NK-92 (cell line): ENCODE measurements around the gene CSMD2.

ENCODE experiments used
- DNase-seq: peaks from one replicate; lab custom pipeline; 2025; ENCODE audit not compliant: unreplicated experiment; lab: John Stamatoyannopoulos, UW

CSMD2 gene

GRCh38 chr1:34007760-34008159 lies 157.3 kb downstream of the CSMD2 start:
- no peak for DNase-seq

DNA sequence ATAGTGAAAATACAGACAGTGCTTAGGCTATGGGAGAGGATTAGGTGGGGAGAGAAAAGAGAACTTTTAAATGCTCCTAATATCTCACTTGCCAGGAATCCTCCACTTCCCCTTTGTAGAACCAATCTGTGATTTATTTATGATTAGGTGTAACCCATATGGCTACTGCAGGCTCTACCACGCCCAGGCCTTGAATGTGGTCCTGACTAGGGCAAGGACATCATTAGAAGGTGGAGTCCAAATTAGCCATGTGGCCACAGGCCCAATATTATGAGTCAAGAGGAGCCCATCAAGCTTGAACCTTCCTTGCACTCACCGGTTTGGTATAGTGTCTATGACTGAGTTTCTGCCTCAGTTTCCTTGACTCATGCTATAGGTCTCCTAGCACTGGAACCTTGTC lies 159.7 kb downstream of the CSMD2 start:
- no peak for DNase-seq

GRCh38 chr1:34002810-34003209 lies 162.2 kb downstream of the CSMD2 start:
- DNase-seq, result no peak

- no peak for DNase-seq
Measured at GRCh38 chr1:33997127-33998036, 167.6 kb downstream of the CSMD2 start.

GRCh38 chr1:33996281-33996680 lies 168.7 kb downstream of the CSMD2 start:
- DNase-seq, result no peak

- DNase-seq, result no peak
Measured at GRCh38 chr1:33993301-33993700, 171.7 kb downstream of the CSMD2 start.

- no peak for DNase-seq
Measured at GRCh38 chr1:33990281-33990680, 174.7 kb downstream of the CSMD2 start.

GRCh38 chr1:33988161-33988560 lies 176.9 kb downstream of the CSMD2 start:
- DNase-seq, result no peak

DNA sequence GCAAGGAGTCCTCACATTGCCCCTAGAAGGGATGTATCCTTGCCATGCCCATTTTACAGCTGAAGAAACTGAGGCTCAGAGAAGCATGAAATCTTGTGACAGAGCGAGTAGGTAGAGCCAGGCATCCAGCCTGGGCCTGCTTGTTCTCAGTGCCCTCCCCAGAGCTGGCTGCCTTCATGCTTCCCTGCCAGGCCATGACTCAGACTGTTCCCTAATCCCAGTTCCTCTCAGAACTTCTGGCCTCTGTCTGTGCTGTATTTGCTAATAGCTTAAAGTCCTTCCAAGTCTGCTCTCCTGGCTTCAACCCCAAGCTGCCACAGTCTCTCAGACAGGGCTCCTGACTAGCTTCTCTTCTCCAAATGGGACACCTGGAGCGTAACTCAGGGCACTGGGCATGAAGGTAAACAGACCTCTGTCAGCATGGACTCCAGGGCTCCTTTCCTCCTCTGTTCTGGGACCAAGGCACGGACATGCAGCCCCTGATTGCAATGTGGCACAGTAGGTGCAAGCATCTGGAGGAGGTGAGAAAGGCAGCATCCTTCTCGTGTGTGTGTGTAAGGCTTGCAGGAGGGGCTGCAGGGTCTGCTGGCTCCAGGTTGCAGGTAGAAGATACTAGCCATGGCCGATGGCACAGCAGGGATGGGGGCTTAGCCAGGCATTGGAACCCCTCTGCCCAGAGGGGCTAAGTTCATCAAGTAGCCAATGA lies 178.5 kb downstream of the CSMD2 start:
- no peak for DNase-seq

DNA sequence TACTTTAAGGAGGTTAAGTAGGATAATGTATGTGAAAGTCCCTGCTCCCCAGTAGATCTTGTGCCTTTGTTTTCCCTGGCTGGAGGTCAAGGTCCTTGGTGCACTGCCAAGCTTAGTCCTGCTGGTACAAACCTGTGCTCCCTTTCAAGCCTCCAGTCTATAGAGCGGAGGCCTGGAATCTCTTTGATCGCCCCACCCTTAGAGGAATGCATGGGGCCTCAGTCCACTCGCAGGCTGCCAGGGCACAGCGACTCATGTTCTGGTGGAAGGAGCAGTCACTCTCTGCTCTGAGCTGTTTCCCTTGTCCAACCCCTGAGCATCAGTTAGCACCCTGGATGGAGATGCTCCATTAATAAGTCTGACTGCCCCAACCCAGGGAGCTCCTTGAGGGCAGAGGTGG lies 179.4 kb downstream of the CSMD2 start:
- no peak for DNase-seq

- DNase-seq, result no peak
Measured at GRCh38 chr1:33984906-33985565, 180.0 kb downstream of the CSMD2 start.

DNA sequence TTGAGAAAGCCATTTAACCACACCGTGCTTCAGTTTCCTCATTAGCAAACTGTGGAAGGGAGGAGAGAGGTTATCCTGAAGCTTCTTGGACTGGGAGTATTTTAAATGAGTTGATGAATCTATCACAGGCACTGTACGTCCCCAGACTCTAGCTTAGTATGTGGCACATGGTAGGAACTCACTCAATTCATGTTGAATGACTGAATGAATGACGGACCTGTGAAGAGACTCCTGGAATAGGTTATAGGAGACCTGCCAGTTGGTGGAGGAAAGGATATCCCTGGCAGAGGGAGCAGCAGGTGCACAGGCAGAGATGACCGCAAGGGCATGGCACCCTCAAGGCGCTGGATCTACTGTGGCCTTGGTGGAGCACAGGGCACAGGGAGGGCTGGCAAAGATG lies 182.6 kb downstream of the CSMD2 start:
- no peak for DNase-seq

GRCh38 chr1:33979341-33979740 lies 185.7 kb downstream of the CSMD2 start:
- DNase-seq, result no peak

GRCh38 chr1:33975961-33976360 lies 189.1 kb downstream of the CSMD2 start:
- DNase-seq, result no peak

GRCh38 chr1:33973799-33974545 lies 191.1 kb downstream of the CSMD2 start:
- DNase-seq, result no peak

DNA sequence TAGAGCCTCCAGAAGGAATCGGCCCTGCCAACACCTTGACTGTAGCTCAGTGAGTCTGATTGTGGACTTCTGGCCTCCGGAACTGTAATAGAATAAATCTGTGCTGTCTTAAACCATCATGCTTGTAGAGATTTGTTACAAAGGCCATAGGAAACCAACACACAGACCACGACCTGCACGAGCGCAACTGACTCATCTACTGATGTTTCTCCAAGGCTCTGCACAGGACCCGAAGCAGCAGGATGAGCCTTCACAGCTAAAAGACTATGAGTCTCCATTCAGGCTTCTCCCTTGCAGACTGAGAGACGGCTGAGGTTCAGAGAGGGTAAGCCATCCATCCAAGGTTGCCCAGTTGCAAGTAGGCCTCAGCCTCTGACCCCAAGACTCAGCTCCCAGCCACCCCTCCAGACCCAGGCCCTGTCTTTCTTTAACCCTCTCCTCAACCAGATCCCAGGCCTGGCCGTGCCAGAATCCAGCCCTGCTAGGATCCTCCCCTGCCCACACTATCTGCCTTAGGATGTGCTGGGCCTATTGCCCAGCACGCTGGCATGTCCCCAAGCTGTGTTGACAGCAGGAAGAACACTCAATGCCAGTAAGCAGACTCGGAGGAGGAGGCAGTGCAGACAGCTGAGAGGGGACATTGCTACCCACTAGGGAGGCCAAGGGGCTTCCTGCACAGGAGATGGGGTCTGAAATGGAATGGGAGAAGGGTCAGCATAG lies 192.2 kb downstream of the CSMD2 start:
- no peak for DNase-seq

DNA sequence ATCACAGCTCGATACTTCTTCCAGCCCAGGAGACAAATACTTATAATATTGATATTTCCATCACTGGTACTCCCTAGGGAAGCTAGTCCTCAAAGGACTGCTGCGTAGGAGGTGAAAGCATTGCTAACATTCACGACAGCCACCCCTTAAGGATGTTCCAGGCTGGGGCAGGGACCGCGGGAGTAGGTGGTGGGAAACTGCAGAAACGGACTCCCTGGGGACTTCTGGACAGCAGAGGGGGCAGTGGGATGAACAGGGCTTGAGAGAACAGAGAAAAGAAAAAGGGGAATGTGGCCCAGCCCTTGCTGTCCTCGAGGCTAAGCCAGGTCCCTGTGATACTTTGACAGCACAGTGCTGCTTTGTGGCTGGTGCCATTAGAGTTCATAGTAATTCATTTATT lies 193.1 kb downstream of the CSMD2 start:
- DNase-seq, result no peak

DNA sequence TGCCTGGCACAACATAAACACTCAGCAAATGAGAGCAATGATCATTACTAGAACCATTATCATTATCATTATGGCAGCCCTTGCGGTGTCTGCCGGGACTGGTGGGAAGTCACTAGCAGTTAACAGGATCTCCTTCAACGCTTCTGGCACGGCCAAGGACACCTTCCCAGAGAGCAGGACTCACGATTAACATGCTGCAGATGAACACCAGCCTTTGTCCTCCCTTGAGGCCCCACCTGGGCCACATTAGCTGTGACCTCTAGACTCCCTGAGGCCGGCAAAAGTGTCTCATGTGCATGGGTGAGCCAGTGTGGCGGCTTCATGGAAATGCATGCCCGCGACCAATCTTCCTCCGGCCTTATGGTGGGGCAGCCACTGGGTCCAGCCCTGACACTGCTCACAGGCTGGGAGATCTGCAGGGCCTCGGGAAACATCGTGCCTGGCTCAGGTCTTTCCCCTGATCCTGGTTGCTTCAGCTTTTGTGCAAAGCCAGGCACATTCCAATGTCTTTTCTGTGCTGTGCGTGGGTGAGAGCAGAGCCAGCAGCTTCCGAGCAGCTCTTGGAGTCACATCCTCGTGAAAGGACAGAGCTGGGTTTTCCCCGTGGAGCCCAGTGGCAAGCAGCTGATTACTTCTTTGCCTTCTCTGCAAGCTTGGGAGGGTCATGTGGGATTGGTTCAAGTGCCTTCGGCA lies 193.9 kb downstream of the CSMD2 start:
- DNase-seq, result no peak

DNA sequence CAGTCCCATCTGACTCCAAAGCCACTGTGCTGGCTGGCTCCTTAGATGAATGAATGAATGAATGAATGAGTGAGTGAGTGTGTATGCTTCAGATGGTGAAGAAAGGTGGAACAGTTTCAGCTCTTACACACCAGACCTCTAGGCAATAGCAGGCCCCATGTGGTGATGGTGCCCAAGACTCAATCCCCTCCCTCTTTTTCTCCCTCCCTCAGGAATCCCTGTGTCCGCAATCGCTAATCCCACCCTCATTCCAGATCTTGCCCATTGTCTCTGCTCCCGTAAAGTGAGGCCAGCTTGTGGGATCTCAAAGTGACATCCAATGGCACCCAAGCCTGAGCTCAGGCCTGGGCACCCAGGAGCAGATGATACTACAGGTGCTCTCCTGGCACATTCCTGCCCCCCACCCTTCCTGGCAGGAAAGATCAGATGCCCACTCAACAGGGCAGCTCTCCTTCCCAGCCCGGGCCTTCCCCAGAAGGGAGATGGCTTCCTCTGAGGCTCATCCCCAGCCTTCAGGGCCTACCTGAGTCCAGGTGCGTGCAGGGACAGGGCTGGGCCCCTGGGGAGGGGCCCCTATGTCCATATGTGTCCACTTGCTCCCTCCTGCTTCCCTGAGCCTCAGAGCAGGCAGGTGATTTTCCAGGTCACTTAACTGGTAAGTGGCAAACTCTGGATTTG lies 194.7 kb downstream of the CSMD2 start:
- no peak for DNase-seq
